Activated CD4-positive, alpha-beta T cell treated with anti-CD3 and anti-CD28 coated beads, Interleukin-2, amount 50 U/mL, for 1 hour (primary cell): ENCODE data around the gene JTB.
A peak's percentile ranks its signal among the peaks of the same experiment; 100 is the strongest.

Experiments used
- DNase-seq: peaks from one replicate; pipeline ENCODE4 v3.0.0-alpha.2; 2020

Gene JTB

GRCh38 chr1:153978274-153978909 is 918 bp upstream of the JTB start:
- DNase-seq, result no peak

- DNase-seq, result no peak
Observed at GRCh38 chr1:153976819-153977249, 640 bp downstream of the JTB start.

- DNase-seq, result no peak
Observed at GRCh38 chr1:153973525-153973924, 3.9 kb downstream of the JTB start.

GRCh38 chr1:153973071-153973470 is 4.4 kb downstream of the JTB start:
- DNase-seq, result no peak

- DNase-seq, result no peak
Observed at GRCh38 chr1:153970346-153970745, 7.1 kb downstream of the JTB start.

- DNase-seq, result no peak
Observed at GRCh38 chr1:153968972-153969371, 8.5 kb downstream of the JTB start.

GRCh38 chr1:153968408-153968807 is 9.1 kb downstream of the JTB start:
- DNase-seq, result no peak

- DNase-seq, result no peak
Observed at GRCh38 chr1:153968000-153968363, 9.5 kb downstream of the JTB start.

GRCh38 chr1:153967107-153967999 is 10.1 kb downstream of the JTB start, which contains the start of gene CREB3L4:
TSS of gene CREB3L4 (plus strand) at chr1:153967902. CDS start at chr1:153968526, 624 bp downstream.
- peak; percentile 80 for DNase-seq

- DNase-seq, result no peak
Observed at GRCh38 chr1:153963850-153964331, 13.6 kb downstream of the JTB start.

- peak; percentile 94 for DNase-seq
Observed at GRCh38 chr1:153963030-153963849, 14.2 kb downstream of the JTB start, which contains the start of gene SLC39A1. TSS of gene SLC39A1 (minus strand) at chr1:153963537. CDS start at chr1:153962715, 822 bp downstream.

- DNase-seq, result no peak
Observed at GRCh38 chr1:153962088-153963029, 15.1 kb downstream of the JTB start.

- no peak for DNase-seq
Observed at GRCh38 chr1:153961421-153961820, 16.1 kb downstream of the JTB start.

- no peak for DNase-seq
Observed at GRCh38 chr1:153960206-153960605, 17.3 kb downstream of the JTB start.

GRCh38 chr1:153959454-153959853 is 18.0 kb downstream of the JTB start:
- no peak for DNase-seq

- no peak for DNase-seq
Observed at GRCh38 chr1:153958961-153959260, 18.6 kb downstream of the JTB start.

- peak; percentile 98 for DNase-seq
Observed at GRCh38 chr1:153958111-153958960, 19.1 kb downstream of the JTB start, which contains the start of gene CRTC2. TSS of gene CRTC2 (minus strand) at chr1:153958612. CDS start at chr1:153958497, 115 bp downstream.

GRCh38 chr1:153957744-153958110 is 19.7 kb downstream of the JTB start:
- no peak for DNase-seq

GRCh38 chr1:153956997-153957715 is 20.3 kb downstream of the JTB start:
- no peak for DNase-seq

GRCh38 chr1:153954826-153955225 is 22.6 kb downstream of the JTB start:
- no peak for DNase-seq
